Peyer's patch (tissue), 4 donors: ENCODE measurements around the gene RNF41.

Experiments used
- CTCF ChIP-seq, 6 experiments: fragments of 450-650 bp in 4 of 6; fragments of 200-600 bp in 2 of 6; sonication (generic) in 1 of 6; IDR thresholded peaks; one replicate each; pipeline ENCODE4 v1.5.1; 2017 to 2019; ENCODE audit warnings: antibody characterized with exemption in 6 of 6, mild to moderate bottlenecking in 3 of 6, moderate library complexity in 1 of 6
- POLR2A ChIP-seq, 2 donors: fragments of 450-650 bp; IDR thresholded peaks; one replicate each; pipeline ENCODE4 v1.5.1; 2017; ENCODE audit warnings: antibody characterized with exemption in 2 of 2, mild to moderate bottlenecking in 2 of 2, moderate library complexity in 2 of 2

GRCh38 chr12:56229916-56230431 lies 8.3 kb upstream of the RNF41 start, which contains the start of gene SLC39A5:
- TF ChIP-seq CTCF (IDR thresholded peaks at IDR 0.05) = no peak
- TF ChIP-seq POLR2A (IDR thresholded peaks at IDR 0.05) = no peak
